NB4 (cell line): ENCODE data around the gene NOB1.

Source experiments
- DNase-seq: peaks from one replicate; pipeline ENCODE4 v3.0.0; 2010; ENCODE audit warnings: low read depth
- H3K4me3 ChIP-seq: one replicate; pipeline ENCODE4 v1.5.1; 2011; ENCODE audit warnings: mild to moderate bottlenecking, low read depth, low read length, moderate library complexity
- CTCF ChIP-seq: IDR thresholded peaks from one replicate; pipeline ENCODE4 v1.5.1; 2012; ENCODE audit warnings: low read depth, low read length
- MAX ChIP-seq: IDR thresholded peaks from 2 replicates; pipeline ENCODE4 v1.6.1; 2011; ENCODE audit warnings: low read depth, low read length
- MYC ChIP-seq: IDR thresholded peaks from 2 replicates; pipeline ENCODE4 v1.6.1; 2011; ENCODE audit warnings: low read depth, low read length
- POLR2A ChIP-seq: IDR thresholded peaks from 2 replicates; pipeline ENCODE4 v1.6.1; 2011; ENCODE audit warnings: mild to moderate bottlenecking; ENCODE audit not compliant: insufficient read length; ENCODE audit errors: extremely low read depth

The NOB1 gene

GRCh38 chr16:69754469-69755310, at the start of gene NOB1:
TSS of gene NOB1 (minus strand) at chr16:69754926. CDS start at chr16:69754910, 16 bp downstream.
- H3K4me3 ChIP-seq: peak within 1 kb of the TSS; percentile 92
- TF ChIP-seq MYC: peak; percentile 97
- peak; percentile 97 for TF ChIP-seq POLR2A
- TF ChIP-seq MAX: peak; percentile 90
- TF ChIP-seq CTCF: peak; percentile 93
- peak; percentile 97 for DNase-seq

- H3K4me3 ChIP-seq: no peak overlapping the region
- TF ChIP-seq MYC: no peak
- no peak for TF ChIP-seq POLR2A
- TF ChIP-seq MAX: no peak
- TF ChIP-seq CTCF: no peak
- DNase-seq: no peak
Observed at GRCh38 chr16:69804297-69804696, 49.6 kb upstream of the NOB1 start.

GRCh38 chr16:69799611-69800031, 44.9 kb upstream of the NOB1 start:
- H3K4me3 ChIP-seq: no peak overlapping the region
- TF ChIP-seq MAX (no peak), POLR2A (no peak), MYC (no peak), CTCF (no peak)
- DNase-seq: no peak

GRCh38 chr16:69798466-69798865, 43.7 kb upstream of the NOB1 start:
- TF ChIP-seq MYC (no peak), CTCF (peak; percentile 10)
- DNase-seq: no peak
- H3K4me3 ChIP-seq: no peak overlapping the region

- DNase-seq: peak; percentile 61
- no peak for TF ChIP-seq POLR2A
- peak; percentile 89 for TF ChIP-seq CTCF
- no peak for TF ChIP-seq MAX
- H3K4me3 ChIP-seq: no peak overlapping the region
Observed at GRCh38 chr16:69796285-69797118, 41.8 kb upstream of the NOB1 start.
